GM06990 (cell line): Measurements from ENCODE around the gene MEGF11.

Experiments used
- DNase-seq: peaks from one replicate; pipeline ENCODE4 v3.0.0-alpha.2; 2011; ENCODE audit not compliant: insufficient read length; ENCODE audit errors: extremely low read depth
- H3K27me3 ChIP-seq: replicated peaks from 2 replicates; pipeline ENCODE4 v1.6.0; 2011; ENCODE audit warnings: low read length; ENCODE audit not compliant: control insufficient read depth, insufficient read depth
- H3K36me3 ChIP-seq: 2 replicates; pipeline ENCODE4 v1.5.1; 2011; ENCODE audit warnings: low read length; ENCODE audit not compliant: control insufficient read depth, insufficient read depth
- H3K4me3 ChIP-seq: replicated peaks from 2 replicates; pipeline ENCODE4 v1.5.1; 2011; ENCODE audit warnings: low read depth, mild to moderate bottlenecking, control low read depth, low read length
- TF ChIP-seq, protein P1 (sequence below): IDR thresholded peaks from 2 replicates; pipeline ENCODE4 v1.5.1; 2011; ENCODE audit warnings: low read length, control low read depth, mild to moderate bottlenecking, inconsistent platforms; ENCODE audit not compliant: insufficient read depth, poor library complexity, severe bottlenecking

Gene MEGF11

DNA sequence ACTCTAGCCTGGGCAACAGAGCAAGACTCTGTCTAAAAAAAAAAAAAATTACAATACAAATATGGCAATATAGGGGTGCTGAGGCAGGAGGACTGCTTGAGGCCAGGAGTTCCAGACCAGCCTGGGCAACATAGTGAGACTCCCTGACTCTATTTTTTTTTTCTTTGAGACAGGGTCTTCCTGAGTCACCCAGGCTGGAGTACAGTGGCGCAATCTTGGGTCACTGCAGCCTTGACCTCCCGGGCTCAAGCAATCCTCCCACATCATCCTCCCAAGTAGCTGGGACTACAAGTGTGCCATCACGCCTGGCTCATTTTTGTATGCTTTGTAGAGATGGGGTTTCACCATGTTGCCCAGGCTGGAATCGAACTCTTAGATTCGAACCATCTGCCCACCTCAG lies 401.6 kb downstream of the MEGF11 start:
- TF ChIP-seq, protein P1, sequence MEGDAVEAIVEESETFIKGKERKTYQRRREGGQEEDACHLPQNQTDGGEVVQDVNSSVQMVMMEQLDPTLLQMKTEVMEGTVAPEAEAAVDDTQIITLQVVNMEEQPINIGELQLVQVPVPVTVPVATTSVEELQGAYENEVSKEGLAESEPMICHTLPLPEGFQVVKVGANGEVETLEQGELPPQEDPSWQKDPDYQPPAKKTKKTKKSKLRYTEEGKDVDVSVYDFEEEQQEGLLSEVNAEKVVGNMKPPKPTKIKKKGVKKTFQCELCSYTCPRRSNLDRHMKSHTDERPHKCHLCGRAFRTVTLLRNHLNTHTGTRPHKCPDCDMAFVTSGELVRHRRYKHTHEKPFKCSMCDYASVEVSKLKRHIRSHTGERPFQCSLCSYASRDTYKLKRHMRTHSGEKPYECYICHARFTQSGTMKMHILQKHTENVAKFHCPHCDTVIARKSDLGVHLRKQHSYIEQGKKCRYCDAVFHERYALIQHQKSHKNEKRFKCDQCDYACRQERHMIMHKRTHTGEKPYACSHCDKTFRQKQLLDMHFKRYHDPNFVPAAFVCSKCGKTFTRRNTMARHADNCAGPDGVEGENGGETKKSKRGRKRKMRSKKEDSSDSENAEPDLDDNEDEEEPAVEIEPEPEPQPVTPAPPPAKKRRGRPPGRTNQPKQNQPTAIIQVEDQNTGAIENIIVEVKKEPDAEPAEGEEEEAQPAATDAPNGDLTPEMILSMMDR: no peak
- Histone ChIP-seq H3K4me3 (no peak overlapping the region), H3K36me3 (no peaks in the 10 kb centered on the region), H3K27me3 (no peaks in the 10 kb centered on the region)
- DNase-seq: no peak

DNA sequence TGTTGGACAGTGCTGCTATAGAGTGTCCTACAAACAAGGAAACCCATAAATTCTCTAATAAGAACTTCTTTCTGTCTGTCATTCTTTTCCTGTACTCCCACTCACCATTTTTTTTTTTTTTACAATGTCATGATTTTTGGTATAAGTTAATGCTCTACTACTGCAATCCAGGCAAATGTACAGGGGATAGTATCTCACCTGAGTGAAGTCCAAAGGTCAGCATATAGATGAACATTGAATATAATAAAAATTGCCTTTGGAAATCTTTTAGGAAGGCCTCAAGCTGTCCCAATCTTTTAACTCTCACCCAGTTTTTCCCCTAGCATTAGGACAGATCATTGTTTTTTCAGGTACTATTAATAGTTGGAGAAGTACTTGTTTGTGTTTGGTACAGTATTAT lies 405.6 kb downstream of the MEGF11 start:
- Histone ChIP-seq H3K4me3 (no peak overlapping the region), H3K27me3 (no peaks in the 10 kb centered on the region), H3K36me3 (no peaks in the 10 kb centered on the region)
- DNase-seq: no peak
- TF ChIP-seq, protein P1: no peak

DNA sequence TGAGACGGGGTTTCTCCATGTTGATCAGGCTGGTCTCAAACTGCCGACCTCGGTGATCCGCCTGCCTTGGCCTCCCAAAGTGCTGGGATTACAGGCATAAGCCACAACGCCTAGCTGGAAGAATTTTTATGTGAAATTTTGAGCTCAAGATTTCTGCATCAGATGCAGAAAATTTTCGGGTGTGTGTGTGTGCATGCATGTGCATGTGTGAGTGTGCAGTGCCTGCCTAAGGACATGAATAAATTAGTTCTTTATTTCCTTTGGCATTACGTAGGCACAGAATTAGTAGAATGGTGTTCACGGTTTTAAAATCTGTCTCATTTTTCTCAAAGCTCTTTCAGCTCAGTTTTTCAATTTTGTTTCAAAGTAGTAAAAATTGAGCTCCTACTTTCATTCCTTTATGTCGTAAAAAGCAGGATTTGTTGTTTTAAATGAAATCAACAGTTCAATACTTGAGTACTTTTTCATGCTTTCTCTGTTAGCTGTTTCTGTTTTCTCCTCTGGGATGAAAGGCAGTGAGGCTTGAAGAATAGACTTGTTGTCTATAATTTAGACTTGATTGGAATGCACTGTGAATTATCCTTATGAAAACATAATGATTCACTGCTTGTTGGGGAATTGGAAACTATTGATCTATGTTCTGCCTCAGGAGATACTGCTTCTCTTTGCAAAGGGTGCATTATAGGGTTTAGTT lies 407.6 kb downstream of the MEGF11 start:
- Histone ChIP-seq H3K4me3 (no peak overlapping the region), H3K36me3 (no peaks in the 10 kb centered on the region), H3K27me3 (no peaks in the 10 kb centered on the region)
- no peak for DNase-seq
- TF ChIP-seq, protein P1: no peak
